Measurements from ENCODE around the gene EFNA3. TPM values are rescaled to one million over a fixed set of nuclear protein-coding genes. Genes with fewer than 3 reads are reported as not detected.
A peak's percentile ranks its signal among the peaks of the same experiment; 100 is the strongest.
"Not testable (repeated sequence)": the region's sequence is repeated elsewhere in the genome, so short reads cannot be mapped to it uniquely, and the experiment has no call there.

Gene EFNA3
- total RNA-seq, 1 experiment from 2014 or later = 1.5 TPM

- DNase-seq (ENCODE audit: low spot score) = no peak
Measured at GRCh38 chr1:155108296-155108695, 29.7 kb downstream of the EFNA3 start.

- no peak for DNase-seq (ENCODE audit: low spot score)
Measured at GRCh38 chr1:155110381-155110780, 31.7 kb downstream of the EFNA3 start.

GRCh38 chr1:155110826-155111225 lies 32.2 kb downstream of the EFNA3 start:
- no peak for DNase-seq (ENCODE audit: low spot score)

GRCh38 chr1:155113450-155113980 lies 34.9 kb downstream of the EFNA3 start:
- DNase-seq (ENCODE audit: low spot score) = no peak

- DNase-seq (ENCODE audit: low spot score) = no peak
Measured at GRCh38 chr1:155116113-155116764, 37.6 kb downstream of the EFNA3 start.

GRCh38 chr1:155117610-155118009 lies 39.0 kb downstream of the EFNA3 start:
- no peak for DNase-seq (ENCODE audit: low spot score)

- not testable (repeated sequence) for DNase-seq (ENCODE audit: low spot score)
Measured at GRCh38 chr1:155118090-155118489, 39.5 kb downstream of the EFNA3 start.

GRCh38 chr1:155120253-155120652 lies 41.6 kb downstream of the EFNA3 start:
- no peak for DNase-seq (ENCODE audit: low spot score)

- no peak for DNase-seq (ENCODE audit: low spot score)
Measured at GRCh38 chr1:155121249-155121648, 42.6 kb downstream of the EFNA3 start.

GRCh38 chr1:155122308-155122707 lies 43.7 kb downstream of the EFNA3 start:
- no peak for DNase-seq (ENCODE audit: low spot score)

- no peak for DNase-seq (ENCODE audit: low spot score)
Measured at GRCh38 chr1:155123801-155124200, 45.2 kb downstream of the EFNA3 start.

GRCh38 chr1:155124503-155125463 lies 46.1 kb downstream of the EFNA3 start:
- peak; percentile 45 for DNase-seq (ENCODE audit: low spot score)

- no peak for DNase-seq (ENCODE audit: low spot score)
Measured at GRCh38 chr1:155125511-155125945, 46.9 kb downstream of the EFNA3 start.

GRCh38 chr1:155125946-155126555 lies 47.4 kb downstream of the EFNA3 start:
- DNase-seq (ENCODE audit: low spot score) = no peak

- no peak for DNase-seq (ENCODE audit: low spot score)
Measured at GRCh38 chr1:155126556-155127104, 48.0 kb downstream of the EFNA3 start.

GRCh38 chr1:155127105-155127966 lies 48.7 kb downstream of the EFNA3 start, which contains the start of gene EFNA1:
TSS of gene EFNA1 (plus strand) at chr1:155127876. CDS start at chr1:155127978, 102 bp downstream.
- peak; percentile 45 for DNase-seq (ENCODE audit: low spot score)

GRCh38 chr1:155127967-155128754 lies 49.5 kb downstream of the EFNA3 start:
- DNase-seq (ENCODE audit: low spot score) = no peak

GRCh38 chr1:155128755-155129473 lies 50.3 kb downstream of the EFNA3 start:
- DNase-seq (ENCODE audit: low spot score) = peak; percentile 65
